ENCODE measurements around the gene ZMYND8. TPM values are rescaled to one million over a fixed set of nuclear protein-coding genes. Genes with fewer than 3 reads are reported as not detected.

Gene ZMYND8
- total RNA-seq, 4 donors from 2014 or later: 51.3 to 106 (median 94.0) TPM

GRCh38 chr20:47317127-47317895, 39.2 kb downstream of the ZMYND8 start:
- TF ChIP-seq CTCF (IDR thresholded peaks at IDR 0.05) (no peak), POLR2A (IDR thresholded peaks at IDR 0.05) (peak in 1 of 2 donors; percentile 68)
- Histone ChIP-seq H3K27ac (peak overlapping the region; percentile 74 to 99 (median 94)), H3K27me3 (no peaks in the 10 kb centered on the region), H3K4me1 (peaks cover 4 to 69% (median 33%) of the 10 kb centered on the region in 4 donors), H3K4me3 (peak overlapping the region in 2 of 4 donors; percentile 31 to 44), H3K36me3 (no peaks in the 10 kb centered on the region), H3K9me3 (no peaks in the 10 kb centered on the region)
- DNase-seq: peak; percentile 40 to 85 (median 79)

GRCh38 chr20:47316776-47317126, 39.7 kb downstream of the ZMYND8 start:
- Histone ChIP-seq H3K9me3 (no peaks in the 10 kb centered on the region), H3K36me3 (peaks cover 0 to 5% (median 0%) of the 10 kb centered on the region in 3 donors), H3K4me1 (peaks cover 4 to 63% (median 33%) of the 10 kb centered on the region in 4 donors), H3K27me3 (no peaks in the 10 kb centered on the region), H3K27ac (peak overlapping the region; percentile 74 to 99 (median 94)), H3K4me3 (no peak overlapping the region)
- DNase-seq: peak in 1 of 3 donors; percentile 39
- TF ChIP-seq POLR2A (IDR thresholded peaks at IDR 0.05) (no peak), CTCF (IDR thresholded peaks at IDR 0.05) (no peak)

- H3K4me3 ChIP-seq: no peak overlapping the region
- no peaks in the 10 kb centered on the region for H3K9me3 ChIP-seq
- no peak for TF ChIP-seq CTCF (IDR thresholded peaks at IDR 0.05)
- no peak for TF ChIP-seq POLR2A (IDR thresholded peaks at IDR 0.05)
- peak in 1 of 3 donors; percentile 45 for DNase-seq
- H3K27me3 ChIP-seq: no peaks in the 10 kb centered on the region
- peaks cover 0 to 16% (median 0%) of the 10 kb centered on the region in 3 donors for H3K36me3 ChIP-seq
- H3K4me1 ChIP-seq: peaks cover 4 to 55% (median 30%) of the 10 kb centered on the region in 4 donors
- H3K27ac ChIP-seq: peak overlapping the region; percentile 74 to 99 (median 94)
Measured at GRCh38 chr20:47315339-47316056, 41.0 kb downstream of the ZMYND8 start.

- no peak for TF ChIP-seq CTCF (IDR thresholded peaks at IDR 0.05)
- no peak for TF ChIP-seq POLR2A (IDR thresholded peaks at IDR 0.05)
- H3K9me3 ChIP-seq: no peaks in the 10 kb centered on the region
- DNase-seq: no peak
- no peaks in the 10 kb centered on the region for H3K27me3 ChIP-seq
- peak overlapping the region in 3 of 4 donors; percentile 93 to 99 (median 94) for H3K27ac ChIP-seq
- H3K36me3 ChIP-seq: peaks cover 0 to 19% (median 1%) of the 10 kb centered on the region in 3 donors
- peaks cover 4 to 48% (median 25%) of the 10 kb centered on the region in 4 donors for H3K4me1 ChIP-seq
- H3K4me3 ChIP-seq: no peak overlapping the region
Measured at GRCh38 chr20:47314647-47315338, 41.7 kb downstream of the ZMYND8 start.

- DNase-seq: no peak
- H3K4me3 ChIP-seq: no peak overlapping the region
- no peaks in the 10 kb centered on the region for H3K27me3 ChIP-seq
- peaks cover 0 to 44% (median 5%) of the 10 kb centered on the region in 3 donors for H3K36me3 ChIP-seq
- no peak for TF ChIP-seq CTCF (IDR thresholded peaks at IDR 0.05)
- TF ChIP-seq POLR2A (IDR thresholded peaks at IDR 0.05): no peak
- no peaks in the 10 kb centered on the region for H3K9me3 ChIP-seq
- H3K4me1 ChIP-seq: peaks cover 0 to 22% (median 7%) of the 10 kb centered on the region in 4 donors
- H3K27ac ChIP-seq: peak overlapping the region in 1 of 4 donors; percentile 25
Measured at GRCh38 chr20:47311967-47312681, 44.4 kb downstream of the ZMYND8 start.

All from Peyer's patch (tissue), 4 donors.